Lower lobe of right lung (tissue), 2 donors: ENCODE data around the gene SFPQ. TPM values are rescaled to one million over a fixed set of nuclear protein-coding genes. Genes with fewer than 3 reads are reported as not detected.
A peak's percentile ranks its signal among the peaks of the same experiment; 100 is the strongest.

Experiments
- ATAC-seq, 2 donors: fragments of 200-7000 bp; cut with Tn5 transposase; one replicate each; pipeline ENCODE4 v1.9.1; 2020 to 2022; ENCODE audit warnings: mild to moderate bottlenecking in 2 of 2, moderate library complexity in 2 of 2
- DNase-seq: peaks from one replicate; pipeline ENCODE4 v3.0.0-alpha.2; 2020
- H3K27ac ChIP-seq: fragments of 200-600 bp; one replicate; pipeline ENCODE4 v1.8.0; 2022
- H3K27me3 ChIP-seq: fragments of 200-600 bp; one replicate; pipeline ENCODE4 v1.8.0; 2022; ENCODE audit warnings: low read depth
- H3K36me3 ChIP-seq: fragments of 200-600 bp; one replicate; pipeline ENCODE4 v1.8.0; 2022; ENCODE audit warnings: mild to moderate bottlenecking
- H3K4me1 ChIP-seq: fragments of 200-600 bp; one replicate; pipeline ENCODE4 v1.8.0; 2022
- H3K4me3 ChIP-seq: fragments of 200-600 bp; one replicate; pipeline ENCODE4 v1.8.0; 2022; ENCODE audit warnings: mild to moderate bottlenecking
- H3K9me3 ChIP-seq: fragments of 200-600 bp; one replicate; pipeline ENCODE4 v1.8.0; 2022
- CTCF ChIP-seq: fragments of 200-600 bp; IDR thresholded peaks from one replicate; pipeline ENCODE4 v1.8.0; 2022; ENCODE audit warnings: antibody characterized with exemption, mild to moderate bottlenecking
- intact Hi-C: fragments of 100-400 bp; cut with DNase I; formaldehyde crosslinking; loops from one replicate; pipeline ENCODE4 v1.11.0; 2022
- total RNA-seq: library from RNA; stranded (reverse); fragmentation: NEBNext Ultra II Directional; extraction: Animal tissue kit (Norgen Biotek cat#: 25700); gene quantifications from one replicate; pipeline ENCODE4 v1.2.1, GENCODE V29; 2021
- donor health status: DM: no; HTN: yes; CAD: no; lungs with severe emphysema.

SFPQ gene
- total RNA-seq, 1 donor from 2014 or later = 182 TPM

- H3K36me3 ChIP-seq = no peaks in the 10 kb centered on the region
- no peaks in the 10 kb centered on the region for H3K9me3 ChIP-seq
- no peaks in the 10 kb centered on the region for H3K4me1 ChIP-seq
- DNase-seq (no peak), ATAC-seq (no peak)
- intact Hi-C loops = no loop called here
- H3K27me3 ChIP-seq = no peaks in the 10 kb centered on the region
- no peak overlapping the region for H3K27ac ChIP-seq
- no peak for TF ChIP-seq CTCF
- H3K4me3 ChIP-seq = no peak overlapping the region
Observed at GRCh38 chr1:35211120-35211414, 18.1 kb upstream of the SFPQ start.

- DNase-seq (no peak), ATAC-seq (no peak)
- Histone ChIP-seq H3K36me3 (no peaks in the 10 kb centered on the region), H3K4me1 (no peaks in the 10 kb centered on the region), H3K9me3 (no peaks in the 10 kb centered on the region), H3K27ac (no peak overlapping the region), H3K27me3 (no peaks in the 10 kb centered on the region), H3K4me3 (no peak overlapping the region)
- no peak for TF ChIP-seq CTCF
- intact Hi-C loops = no loop called here
Observed at GRCh38 chr1:35210321-35211119, 17.6 kb upstream of the SFPQ start.

GRCh38 chr1:35203295-35203694 lies 10.3 kb upstream of the SFPQ start:
- no peaks in the 10 kb centered on the region for H3K27me3 ChIP-seq
- no peaks in the 10 kb centered on the region for H3K4me1 ChIP-seq
- no peak overlapping the region for H3K27ac ChIP-seq
- ATAC-seq (no peak), DNase-seq (no peak)
- TF ChIP-seq CTCF = no peak
- intact Hi-C loops = no loop called here
- no peaks in the 10 kb centered on the region for H3K9me3 ChIP-seq
- no peak overlapping the region for H3K4me3 ChIP-seq
- no peaks in the 10 kb centered on the region for H3K36me3 ChIP-seq

GRCh38 chr1:35202048-35202719 lies 9.2 kb upstream of the SFPQ start:
- H3K4me3 ChIP-seq = no peak overlapping the region
- no peaks in the 10 kb centered on the region for H3K36me3 ChIP-seq
- H3K27me3 ChIP-seq = no peaks in the 10 kb centered on the region
- intact Hi-C loops = no loop called here
- H3K9me3 ChIP-seq = no peaks in the 10 kb centered on the region
- H3K27ac ChIP-seq = no peak overlapping the region
- ATAC-seq (peak; percentile 95 to 96), DNase-seq (no peak)
- peak; percentile 90 for TF ChIP-seq CTCF
- no peaks in the 10 kb centered on the region for H3K4me1 ChIP-seq

GRCh38 chr1:35201631-35202030 lies 8.7 kb upstream of the SFPQ start:
- H3K4me1 ChIP-seq = no peaks in the 10 kb centered on the region
- no peak overlapping the region for H3K27ac ChIP-seq
- ATAC-seq = no peak
- no peaks in the 10 kb centered on the region for H3K27me3 ChIP-seq
- no peaks in the 10 kb centered on the region for H3K9me3 ChIP-seq
- H3K36me3 ChIP-seq = no peaks in the 10 kb centered on the region
- TF ChIP-seq CTCF = no peak
- DNase-seq = no peak
- H3K4me3 ChIP-seq = no peak overlapping the region
- intact Hi-C loops = no loop called here
